ENCODE data around the gene TOP3A.

Gene TOP3A

DNA sequence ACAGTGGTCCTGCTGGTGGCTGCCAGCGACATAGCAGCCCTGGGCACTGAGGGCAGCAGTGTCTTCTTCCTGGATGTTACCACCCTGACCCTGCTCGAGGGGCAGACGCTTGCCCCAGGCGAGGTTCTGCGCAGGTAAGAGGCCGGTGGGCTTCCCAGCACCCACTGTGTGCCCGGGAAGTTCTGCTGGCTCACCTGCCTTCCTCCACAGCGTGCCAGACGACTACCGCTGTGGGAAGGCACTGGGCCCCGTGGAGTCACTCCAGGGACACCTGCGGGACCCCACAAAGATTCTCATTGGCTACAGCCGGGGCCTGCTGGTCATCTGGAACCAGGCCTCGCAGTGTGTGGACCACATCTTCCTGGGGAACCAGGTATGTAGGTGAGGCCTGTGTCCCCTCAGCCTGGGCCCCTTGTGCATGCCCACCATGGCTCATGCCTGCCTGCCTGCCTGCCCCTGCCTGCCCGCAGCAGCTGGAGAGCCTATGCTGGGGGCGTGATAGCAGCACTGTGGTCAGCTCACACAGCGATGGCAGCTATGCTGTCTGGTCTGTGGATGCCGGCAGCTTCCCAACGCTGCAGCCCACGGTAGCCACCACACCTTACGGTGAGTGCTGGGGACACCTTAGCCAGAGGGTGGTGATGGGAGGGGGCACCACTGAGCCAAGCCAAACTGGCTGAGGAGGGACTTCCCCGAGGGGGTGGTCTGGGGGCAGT lies 80.8 kb downstream of the TOP3A start:
- DNase-seq (ENCODE audit: low read depth in 1 of 2, low spot score in 1 of 2), result no peak

DNA sequence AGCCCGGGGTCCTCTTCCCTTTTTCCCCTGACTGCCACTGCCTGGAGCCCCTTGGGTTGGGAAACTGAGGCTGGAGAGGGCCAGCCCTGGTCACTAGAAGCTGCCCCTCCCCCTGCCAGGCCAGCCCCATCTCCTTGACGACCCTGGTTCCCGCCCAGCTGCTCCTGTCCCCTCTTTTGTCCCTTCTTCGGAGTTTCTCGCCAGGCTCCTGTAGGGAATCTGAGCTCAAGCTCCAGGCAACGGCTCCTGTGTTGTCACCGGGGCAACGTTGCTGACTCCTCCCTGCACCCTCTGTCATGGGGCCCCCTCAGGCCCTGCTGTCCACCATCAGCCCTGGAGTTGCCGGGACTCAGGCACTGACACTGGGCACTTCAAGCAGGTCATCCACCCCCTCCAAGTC lies 83.6 kb downstream of the TOP3A start:
- DNase-seq (ENCODE audit: low read depth in 1 of 2, low spot score in 1 of 2), result no peak

DNA sequence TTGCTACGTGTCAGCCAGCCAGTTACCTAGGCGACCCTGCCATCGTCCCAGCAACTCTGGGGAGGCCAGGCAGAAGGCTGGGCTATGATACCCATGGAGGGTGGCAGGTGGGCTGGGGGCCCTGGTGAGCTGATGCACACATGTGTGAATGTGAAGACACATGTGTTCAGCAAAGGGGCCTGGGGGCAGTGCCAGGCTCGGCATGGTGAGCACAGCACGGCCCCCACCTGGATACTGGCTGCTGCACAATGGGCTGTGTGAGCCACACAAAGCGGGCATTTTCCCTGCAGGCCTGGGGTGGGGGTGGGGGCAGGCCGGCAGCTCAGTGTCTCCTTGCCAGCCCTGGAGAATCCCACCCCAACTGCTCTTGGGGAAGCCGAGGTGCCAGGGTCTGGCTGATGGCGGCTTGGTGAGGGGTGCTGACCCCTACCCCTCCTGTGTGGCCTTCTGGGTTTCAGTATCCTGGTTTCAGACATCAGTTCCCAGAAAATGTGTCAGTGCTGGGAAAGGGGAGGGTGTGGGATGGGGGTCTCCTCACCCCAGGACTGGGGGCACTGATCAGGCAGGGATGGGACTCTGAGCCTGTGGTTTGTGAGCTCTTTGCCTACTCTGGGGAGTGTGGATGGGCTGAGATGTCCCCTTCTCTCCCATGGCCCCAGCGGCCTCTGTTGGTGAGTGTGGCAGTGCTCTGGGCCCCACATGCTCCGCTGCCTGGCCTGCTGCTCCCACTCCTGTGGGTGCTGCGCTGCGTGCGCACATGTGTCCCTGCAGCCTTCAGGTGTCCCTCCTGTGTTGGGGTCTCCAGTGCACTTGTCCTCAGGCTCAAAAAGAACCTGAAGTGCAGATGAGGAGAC lies 84.3 kb downstream of the TOP3A start:
- DNase-seq (ENCODE audit: low read depth in 1 of 2, low spot score in 1 of 2), result no peak

DNA sequence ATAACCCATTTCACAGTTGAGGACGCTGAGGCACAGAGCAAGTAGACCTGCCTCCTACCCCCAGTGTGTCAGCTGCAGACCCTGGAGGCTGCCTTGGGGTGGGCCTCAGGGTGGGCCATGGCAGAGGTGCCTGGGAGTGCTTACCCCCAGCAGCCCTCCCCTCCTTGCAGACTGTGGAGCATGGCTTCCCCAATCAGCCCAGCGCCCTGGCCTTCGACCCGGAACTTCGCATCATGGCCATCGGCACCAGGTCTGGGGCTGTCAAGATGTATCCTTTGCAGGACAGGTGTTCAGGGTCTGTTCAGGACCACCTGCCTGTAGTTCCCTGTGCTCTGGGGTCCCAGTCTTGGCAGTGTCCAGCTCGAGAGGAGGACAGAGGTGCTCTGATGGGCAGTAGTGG lies 85.0 kb downstream of the TOP3A start:
- no peak for DNase-seq (ENCODE audit: low read depth in 1 of 2, low spot score in 1 of 2)

DNA sequence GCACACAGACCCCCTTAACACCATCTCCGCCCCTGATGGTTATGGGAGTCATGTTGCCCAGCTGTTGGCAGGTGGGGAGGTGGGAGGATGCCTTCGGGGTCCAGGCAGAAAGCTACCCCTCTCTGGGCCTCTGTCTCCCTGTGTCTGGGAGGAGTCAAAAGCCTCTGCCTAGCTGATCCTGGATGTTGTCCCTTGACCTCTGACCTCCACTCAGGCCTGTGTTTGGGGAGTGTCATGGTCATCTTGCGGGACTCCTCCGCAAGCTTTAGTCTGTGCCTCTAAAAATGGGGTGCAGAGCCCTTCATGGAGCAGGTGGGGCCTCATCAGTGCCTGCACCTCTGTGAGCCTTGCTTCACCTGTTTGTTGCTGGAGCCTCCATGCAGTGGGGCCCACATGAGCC lies 85.5 kb downstream of the TOP3A start:
- DNase-seq (ENCODE audit: low read depth in 1 of 2, low spot score in 1 of 2), result no peak

DNA sequence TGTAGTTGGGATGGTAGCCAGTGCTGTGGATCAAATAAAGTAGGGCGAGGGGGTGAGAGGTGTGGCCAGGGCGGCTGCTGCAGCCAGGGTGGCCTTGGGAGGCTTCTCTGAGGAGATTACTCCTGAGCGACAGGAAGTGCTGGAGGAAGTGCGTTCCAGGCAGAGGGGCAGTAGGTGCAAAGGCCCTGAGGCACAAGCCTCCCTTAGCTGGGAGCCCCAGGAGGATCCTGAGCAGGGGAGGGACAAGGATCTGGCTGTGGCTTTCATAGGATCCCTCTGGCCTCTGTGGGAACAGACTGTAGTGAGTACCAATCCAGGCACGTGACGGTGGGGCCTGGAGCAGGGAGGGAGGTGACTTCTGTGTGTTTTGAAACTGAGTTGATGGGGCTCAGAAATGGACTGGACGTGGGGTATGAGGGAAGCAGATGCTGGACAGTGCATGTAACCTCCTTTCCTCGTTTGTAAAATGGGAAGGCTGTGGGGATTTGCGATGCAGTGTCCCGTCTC lies 86.6 kb downstream of the TOP3A start:
- no peak for DNase-seq (ENCODE audit: low read depth in 1 of 2, low spot score in 1 of 2)

DNA sequence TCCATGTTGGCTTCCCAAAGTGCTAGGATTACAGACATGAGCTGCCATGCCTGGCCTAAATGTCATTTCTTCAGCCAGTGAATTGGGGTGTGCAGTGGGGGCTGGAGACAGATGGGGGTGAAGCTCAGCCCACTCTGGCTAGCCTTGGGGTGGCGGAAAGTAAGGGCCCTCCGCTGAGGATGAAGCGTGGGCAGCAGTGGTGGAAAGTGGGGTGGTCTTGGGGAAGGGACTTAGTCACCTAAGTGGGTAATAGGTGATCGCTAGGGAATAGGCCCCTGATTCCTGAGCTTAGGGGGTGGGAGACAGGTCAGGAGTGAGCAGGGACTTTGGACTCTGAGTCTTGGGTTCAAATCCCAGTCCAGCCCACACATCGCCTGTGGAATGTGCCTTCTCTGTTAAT lies 87.2 kb downstream of the TOP3A start:
- no peak for DNase-seq (ENCODE audit: low read depth in 1 of 2, low spot score in 1 of 2)

DNA sequence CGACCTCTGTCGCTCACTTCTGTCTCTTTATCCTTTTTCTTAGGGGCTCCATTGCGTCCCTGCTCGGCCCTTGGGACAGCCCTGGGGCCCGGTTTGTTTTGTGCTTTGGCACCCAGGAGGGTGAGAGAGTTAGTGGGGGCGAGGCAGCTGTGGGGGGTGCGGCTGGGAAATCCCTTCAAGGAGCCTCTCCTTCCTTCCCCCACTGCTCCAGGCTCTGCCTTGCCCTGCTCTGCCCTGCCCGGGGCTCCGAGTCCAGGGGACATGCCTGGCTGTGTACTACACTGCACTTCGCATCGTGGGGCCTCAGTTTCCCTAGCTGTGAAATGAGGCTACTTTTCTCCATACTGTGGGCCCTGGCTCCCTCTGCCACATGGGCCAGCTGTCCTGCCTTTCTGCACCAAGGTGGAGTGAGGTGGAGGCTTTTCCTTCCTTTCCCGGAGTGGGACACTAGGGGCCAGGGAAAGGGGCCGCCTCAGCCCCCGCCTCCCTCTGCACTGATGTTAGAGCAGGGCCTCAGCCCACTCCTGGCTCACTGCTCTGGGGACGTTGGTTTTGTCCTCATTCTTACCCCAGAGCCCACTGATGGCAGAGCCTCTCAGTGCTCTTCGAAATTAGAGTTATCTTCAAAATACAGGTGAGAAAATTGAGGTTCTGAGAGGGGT lies 88.4 kb downstream of the TOP3A start:
- DNase-seq (ENCODE audit: low read depth in 1 of 2, low spot score in 1 of 2), result no peak

DNA sequence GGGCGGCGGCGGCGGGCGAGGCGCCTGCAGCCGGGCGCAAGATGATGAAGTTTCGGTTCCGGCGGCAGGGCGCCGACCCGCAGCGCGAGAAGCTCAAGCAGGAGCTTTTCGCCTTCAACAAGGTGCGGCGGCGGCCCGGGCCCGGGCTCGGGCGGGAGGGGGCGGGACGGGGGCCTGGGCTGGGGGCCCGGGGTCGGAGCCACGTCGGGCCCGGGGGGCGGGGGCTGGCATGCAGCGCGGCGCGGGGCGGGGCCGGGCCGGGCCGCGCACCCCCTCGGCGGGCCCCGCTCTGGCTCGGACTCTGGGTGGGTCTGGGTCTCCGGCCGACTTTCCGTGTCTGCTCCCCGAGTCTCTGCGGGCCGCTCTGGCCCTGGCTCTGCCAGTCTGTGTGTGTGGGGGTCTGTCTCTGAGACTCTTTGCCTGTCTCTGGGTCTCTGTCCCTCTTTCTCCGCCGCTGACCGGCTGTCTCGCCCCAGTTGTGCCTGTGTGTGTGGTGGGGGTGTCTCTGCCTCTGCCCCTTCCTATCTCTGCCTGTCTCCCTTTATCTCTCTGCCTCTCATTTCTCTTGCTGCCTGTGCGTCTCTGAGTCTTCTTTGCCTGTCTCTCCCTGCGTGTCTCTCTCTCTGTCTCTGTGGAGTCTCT lies 89.0 kb downstream of the TOP3A start:
- no peak for DNase-seq (ENCODE audit: low read depth in 1 of 2, low spot score in 1 of 2)

DNA sequence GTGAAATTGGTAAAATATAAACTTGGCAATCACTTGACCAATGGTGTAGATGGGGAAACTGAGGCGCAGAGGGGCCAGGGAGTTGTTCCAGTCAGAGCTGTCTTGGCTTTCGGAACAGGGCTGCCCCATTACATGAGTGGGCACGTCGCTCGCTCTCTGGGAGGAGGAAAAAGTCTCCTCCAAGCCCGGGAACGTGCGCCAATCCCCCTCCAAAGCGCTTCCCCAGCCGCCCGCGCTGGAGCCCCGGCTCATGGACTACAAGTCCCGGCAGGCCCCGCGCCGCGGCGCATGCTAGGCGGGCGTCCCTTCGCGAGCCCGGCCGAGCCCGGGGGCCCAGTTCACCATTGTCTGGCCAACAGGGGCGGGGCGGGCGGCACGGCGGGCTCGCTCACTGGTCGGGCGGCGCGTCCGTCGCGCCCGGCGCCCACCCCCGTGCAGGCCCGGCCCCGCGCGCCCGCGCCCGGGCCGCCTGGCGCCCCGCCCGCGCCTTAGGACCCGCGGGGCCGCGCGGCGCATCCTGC lies 89.6 kb downstream of the TOP3A start, which contains the start of gene LLGL1:
Gene LLGL1 (plus strand): TSS at position 515 of the 521 bp plus-strand sequence. CDS start 48 bp downstream, outside the sequence.
- DNase-seq (ENCODE audit: low read depth in 1 of 2, low spot score in 1 of 2), result peak; percentile 92 to 94

DNA sequence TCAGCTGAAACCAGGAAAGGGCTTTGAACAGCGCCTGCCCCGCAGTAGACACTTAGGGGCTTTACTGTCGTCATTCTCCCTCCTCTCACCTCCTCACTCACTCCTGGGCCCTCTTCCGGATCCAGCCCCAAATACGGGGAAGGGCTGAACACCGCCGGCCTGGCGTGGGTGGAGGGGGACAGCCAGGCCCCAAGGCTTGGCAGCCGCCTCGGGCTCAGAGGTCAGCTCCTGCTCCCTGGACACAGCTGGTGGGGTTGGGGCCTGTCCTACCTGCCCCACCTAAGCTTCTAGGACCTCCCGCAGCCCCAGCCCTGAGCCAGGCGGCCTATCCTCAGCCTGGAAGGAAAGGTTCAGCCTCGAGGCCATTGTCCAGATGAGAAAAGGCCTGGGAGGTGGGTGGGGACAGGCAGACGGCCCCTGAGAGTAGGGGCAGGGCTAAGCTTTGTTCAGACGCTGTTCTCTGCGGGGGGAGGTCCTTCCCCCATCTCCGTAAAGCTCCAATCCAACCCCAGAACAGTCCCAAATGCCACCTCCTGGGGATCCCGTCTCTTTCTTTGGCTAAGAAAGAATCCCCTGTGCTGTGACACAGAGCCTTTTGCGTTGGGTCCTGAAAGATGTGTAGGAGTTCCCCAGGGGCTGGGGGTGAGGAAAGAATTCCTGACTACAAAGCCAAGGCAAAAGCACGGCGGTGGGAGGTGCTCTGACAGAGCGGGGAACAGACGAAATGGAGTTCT lies 90.2 kb downstream of the TOP3A start:
- DNase-seq (ENCODE audit: low read depth in 1 of 2, low spot score in 1 of 2), result no peak

DNA sequence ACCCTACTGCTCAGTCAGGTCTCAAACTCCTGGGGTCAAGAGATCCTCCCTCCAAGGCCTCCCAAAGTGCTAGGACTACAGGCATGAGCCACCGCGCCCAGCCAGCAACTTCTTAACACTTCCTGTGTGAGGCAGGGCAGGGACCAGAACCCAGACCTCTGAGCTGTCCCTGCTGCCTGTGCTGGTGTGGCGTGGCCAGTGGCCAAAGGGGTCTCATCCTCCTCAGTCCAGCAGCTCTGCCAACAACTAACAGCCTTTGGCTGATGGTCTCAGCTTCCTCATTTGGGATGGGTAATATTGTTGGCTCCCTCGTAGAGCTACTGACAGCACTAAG lies 90.8 kb downstream of the TOP3A start:
- no peak for DNase-seq (ENCODE audit: low read depth in 1 of 2, low spot score in 1 of 2)

Data from stimulated activated CD4-positive, alpha-beta T cell treated with anti-CD3 and anti-CD28 coated beads, Interleukin-15, amount 100 ng/mL, for 1 hour (primary cell).